Sigmoid colon (tissue), 7 donors: ENCODE results near the gene TFCP2. TPM values are rescaled to one million over a fixed set of nuclear protein-coding genes. Genes with fewer than 3 reads are reported as not detected.
A peak's percentile ranks its signal among the peaks of the same experiment; 100 is the strongest.

Experiments
- DNase-seq: peaks from one replicate; pipeline ENCODE4 v3.0.0-alpha.2; 2019
- H3K27ac ChIP-seq, 4 donors: fragments of 200-600 bp; sonication (generic); one replicate each; pipeline ENCODE4 v1.5.1; 2016 to 2019; ENCODE audit warnings: mild to moderate bottlenecking in 1 of 4
- H3K27me3 ChIP-seq, 3 donors: fragments of 200-600 bp; sonication (generic); one replicate each; pipeline ENCODE4 v1.5.1; 2019; ENCODE audit warnings: mild to moderate bottlenecking in 1 of 3
- H3K36me3 ChIP-seq, 4 donors: fragments of 200-600 bp; sonication (generic); one replicate each; pipeline ENCODE4 v1.5.1; 2016 to 2019
- H3K4me1 ChIP-seq, 4 donors: fragments of 200-600 bp; sonication (generic); one replicate each; pipeline ENCODE4 v1.5.1; 2017 to 2019
- H3K4me3 ChIP-seq, 4 donors: fragments of 200-600 bp; sonication (generic); one replicate each; pipeline ENCODE4 v1.5.1; 2017 to 2019; ENCODE audit warnings: mild to moderate bottlenecking in 2 of 4, moderate library complexity in 1 of 4
- H3K9me3 ChIP-seq, 4 donors: fragments of 200-600 bp in 3 of 4; sonication (generic) in 3 of 4; one replicate each; pipeline versions ENCODE4 v1.5.1 to v1.6.1; 2013 to 2019
- EP300 ChIP-seq, 4 donors: sonication (generic); formaldehyde crosslinking; IDR thresholded peaks; one replicate each; pipeline ENCODE4 v1.6.1; 2017; ENCODE audit warnings: antibody characterized with exemption in 4 of 4
- POLR2A ChIP-seq, 2 donors: fragments of 450-650 bp; IDR thresholded peaks; one replicate each; pipeline ENCODE4 v1.6.1; 2016; ENCODE audit warnings: antibody characterized with exemption in 2 of 2, mild to moderate bottlenecking in 2 of 2, moderate library complexity in 2 of 2
- POLR2AphosphoS5 ChIP-seq, 4 donors: sonication (generic); formaldehyde crosslinking; IDR thresholded peaks; one replicate each; pipeline ENCODE4 v1.6.1; 2017; ENCODE audit warnings: antibody characterized with exemption in 4 of 4
- WGBS, 2 donors: extraction: QIAGEN DNeasy Blood & Tissue Kit; methylation state at CpG; one replicate each; pipeline ENCODE4 v1.1.7; 2013; 5-methylcytosine and 5-hydroxymethylcytosine counted together
- intact Hi-C: fragments of 100-400 bp; cut with DNase I; formaldehyde crosslinking; loops from one replicate; pipeline ENCODE4 v1.15.1; 2023
- polyA plus RNA-seq, 3 donors: library from polyadenylated mRNA; stranded (reverse); fragments of 200-250 nt; gene quantifications; one replicate each; pipeline ENCODE4 v1.2.3, GENCODE V29; 2013
- total RNA-seq, 4 donors: library from RNA; depleted of rRNA; stranded (reverse); fragments of >200 nt; gene quantifications; one replicate each; pipeline ENCODE4 v1.1.0, GENCODE V29; 2016
- TF ChIP-seq, protein P1 (sequence below), 4 experiments: fragments of 450-650 bp in 3 of 4; fragments of 200-600 bp in 1 of 4; IDR thresholded peaks; one replicate each; pipeline ENCODE4 v1.5.1; 2016 to 2019; ENCODE audit warnings: antibody characterized with exemption in 4 of 4, mild to moderate bottlenecking in 3 of 4, moderate library complexity in 2 of 4
- donor health status: healthy with polysubstance abuse.
- donor health status: Bipolar disorder and iron deficiency.
- donor health status: healthy.

Gene TFCP2
- total and polyA plus RNA-seq, 7 donors: 10.4 to 18.1 (median 12.7) TPM

DNA sequence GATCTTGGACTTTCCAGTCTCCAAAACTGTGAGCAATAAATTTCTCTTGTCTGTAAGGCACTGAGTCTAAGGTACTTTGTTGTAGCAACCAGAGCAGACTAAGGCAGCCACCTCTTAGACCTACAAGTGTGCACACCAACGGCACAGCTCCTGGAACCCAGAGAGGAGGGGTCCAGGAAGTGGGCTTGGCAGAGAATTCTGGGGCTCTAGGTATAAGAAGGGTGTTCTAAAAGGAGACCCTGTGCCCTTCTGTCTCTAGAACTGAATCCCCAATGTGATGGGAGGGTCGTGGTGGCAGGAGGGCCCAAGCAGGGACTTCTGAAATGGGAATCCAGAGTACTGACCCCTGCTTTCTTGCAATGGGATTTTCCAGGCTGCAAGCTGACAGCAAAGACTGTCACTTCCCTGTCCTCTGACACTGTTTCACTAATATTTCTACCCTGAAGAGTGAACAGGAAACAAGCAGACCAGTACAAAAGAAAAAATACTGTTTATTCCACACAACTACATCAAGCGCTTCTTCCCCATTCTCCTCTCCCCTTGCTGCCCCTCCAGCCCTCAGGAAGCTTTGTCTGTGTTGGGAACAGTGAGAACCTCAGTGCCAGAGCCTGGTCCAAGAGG, 13.6 kb upstream of the TFCP2 start:
- Histone ChIP-seq H3K27me3 (no peaks in the 10 kb centered on the region), H3K27ac (no peak overlapping the region), H3K4me1 (no peaks in the 10 kb centered on the region), H3K4me3 (no peak overlapping the region), H3K36me3 (peaks cover 0 to 31% (median 9%) of the 10 kb centered on the region in 4 donors), H3K9me3 (no peaks in the 10 kb centered on the region)
- intact Hi-C loops: no loop called here
- DNase-seq: peak; percentile 30
- 65 to 81% methylated on average over 3 of the region's 3 CpGs for WGBS, 2 donors
- TF ChIP-seq, protein P1, sequence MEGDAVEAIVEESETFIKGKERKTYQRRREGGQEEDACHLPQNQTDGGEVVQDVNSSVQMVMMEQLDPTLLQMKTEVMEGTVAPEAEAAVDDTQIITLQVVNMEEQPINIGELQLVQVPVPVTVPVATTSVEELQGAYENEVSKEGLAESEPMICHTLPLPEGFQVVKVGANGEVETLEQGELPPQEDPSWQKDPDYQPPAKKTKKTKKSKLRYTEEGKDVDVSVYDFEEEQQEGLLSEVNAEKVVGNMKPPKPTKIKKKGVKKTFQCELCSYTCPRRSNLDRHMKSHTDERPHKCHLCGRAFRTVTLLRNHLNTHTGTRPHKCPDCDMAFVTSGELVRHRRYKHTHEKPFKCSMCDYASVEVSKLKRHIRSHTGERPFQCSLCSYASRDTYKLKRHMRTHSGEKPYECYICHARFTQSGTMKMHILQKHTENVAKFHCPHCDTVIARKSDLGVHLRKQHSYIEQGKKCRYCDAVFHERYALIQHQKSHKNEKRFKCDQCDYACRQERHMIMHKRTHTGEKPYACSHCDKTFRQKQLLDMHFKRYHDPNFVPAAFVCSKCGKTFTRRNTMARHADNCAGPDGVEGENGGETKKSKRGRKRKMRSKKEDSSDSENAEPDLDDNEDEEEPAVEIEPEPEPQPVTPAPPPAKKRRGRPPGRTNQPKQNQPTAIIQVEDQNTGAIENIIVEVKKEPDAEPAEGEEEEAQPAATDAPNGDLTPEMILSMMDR (IDR thresholded peaks at IDR 0.05): no peak
- TF ChIP-seq POLR2AphosphoS5 (IDR thresholded peaks at IDR 0.05) (no peak), EP300 (IDR thresholded peaks at IDR 0.05) (no peak), POLR2A (IDR thresholded peaks at IDR 0.05) (no peak)

DNA sequence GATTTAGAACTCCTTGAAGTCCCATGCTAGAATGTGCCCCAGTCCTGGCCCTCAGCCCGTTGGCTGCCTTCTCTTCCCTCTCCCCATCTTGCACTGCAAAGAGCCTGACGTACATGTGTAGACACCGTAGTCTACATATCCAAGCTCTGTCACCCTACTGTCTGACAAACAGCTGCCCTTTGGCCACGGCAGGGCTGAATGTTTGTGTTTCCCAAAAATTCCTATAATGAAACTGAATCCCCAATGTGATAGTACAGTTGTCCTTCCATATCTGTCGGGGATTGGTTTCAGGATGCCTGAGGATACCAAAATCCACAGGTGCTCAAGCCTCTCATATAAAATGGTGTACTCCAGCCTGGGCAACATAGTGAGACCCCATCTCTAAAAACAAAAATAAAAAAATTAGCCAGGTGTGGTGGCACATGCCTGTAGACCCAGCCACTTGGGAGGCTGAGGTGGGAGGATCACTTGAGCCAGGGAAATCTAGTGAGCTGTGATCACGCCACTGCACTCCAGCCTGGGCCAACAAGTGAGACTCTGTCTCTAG, 12.3 kb upstream of the TFCP2 start:
- Histone ChIP-seq H3K9me3 (no peaks in the 10 kb centered on the region), H3K36me3 (peaks cover 0 to 17% (median 6%) of the 10 kb centered on the region in 4 donors), H3K27me3 (no peaks in the 10 kb centered on the region), H3K27ac (no peak overlapping the region), H3K4me1 (no peaks in the 10 kb centered on the region), H3K4me3 (no peak overlapping the region)
- intact Hi-C loops: no loop called here
- TF ChIP-seq, protein P1 (IDR thresholded peaks at IDR 0.05): no peak
- no peak for TF ChIP-seq POLR2A (IDR thresholded peaks at IDR 0.05)
- no peak for TF ChIP-seq EP300 (IDR thresholded peaks at IDR 0.05)
- TF ChIP-seq POLR2AphosphoS5 (IDR thresholded peaks at IDR 0.05): no peak
- DNase-seq: no peak
- WGBS, 2 donors: 92 to 93% methylated on average over 6 of the region's 6 CpGs

DNA sequence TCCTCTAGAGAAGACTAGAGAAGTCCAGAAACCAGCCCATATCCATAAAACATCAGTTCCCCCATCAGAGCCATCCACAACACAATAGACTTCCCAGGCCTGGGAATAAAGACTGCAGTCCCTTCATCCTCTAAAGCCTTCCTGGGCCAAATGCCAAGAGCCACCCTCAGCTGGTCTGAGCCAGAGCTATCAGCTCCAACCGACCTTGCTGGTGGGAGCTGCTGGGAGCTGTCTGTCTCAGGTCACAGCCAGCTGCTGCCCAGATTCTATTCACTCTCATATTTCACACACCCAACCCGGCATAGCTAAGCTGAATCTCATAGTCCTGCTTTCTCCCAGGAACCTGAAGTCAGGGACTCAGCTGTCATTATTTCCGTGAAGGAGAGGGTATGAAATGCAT, 10.9 kb upstream of the TFCP2 start:
- intact Hi-C loops: no loop called here
- no peak overlapping the region for H3K4me3 ChIP-seq
- H3K27me3 ChIP-seq: no peaks in the 10 kb centered on the region
- TF ChIP-seq, protein P1 (IDR thresholded peaks at IDR 0.05): no peak
- no peak for TF ChIP-seq POLR2AphosphoS5 (IDR thresholded peaks at IDR 0.05)
- TF ChIP-seq EP300 (IDR thresholded peaks at IDR 0.05): no peak
- TF ChIP-seq POLR2A (IDR thresholded peaks at IDR 0.05): no peak
- H3K27ac ChIP-seq: no peak overlapping the region
- peaks cover 0 to 5% (median 0%) of the 10 kb centered on the region in 4 donors for H3K36me3 ChIP-seq
- no peaks in the 10 kb centered on the region for H3K4me1 ChIP-seq
- H3K9me3 ChIP-seq: no peaks in the 10 kb centered on the region
- WGBS, 2 donors: 28 to 57% methylated on average over 3 of the region's 3 CpGs
- DNase-seq: peak; percentile 53

DNA sequence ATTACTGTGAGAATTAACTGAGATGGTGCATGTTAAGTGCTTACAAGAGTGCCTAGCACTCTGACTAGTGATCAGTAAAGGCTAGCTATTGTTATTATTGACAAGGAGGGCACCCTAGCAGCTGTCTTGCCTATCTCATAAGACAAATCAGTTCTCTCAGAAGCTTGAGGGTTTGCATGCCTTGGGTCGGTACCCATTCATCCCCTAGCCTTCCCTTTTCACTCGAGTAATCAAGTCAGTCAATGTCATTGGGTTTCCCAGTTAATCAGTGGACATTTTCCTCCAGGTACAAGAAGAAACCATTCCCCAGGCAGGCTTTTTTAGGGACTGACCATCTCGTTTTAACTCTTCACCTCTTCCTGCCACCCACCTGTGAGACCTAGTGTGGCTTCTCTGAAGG, 10.4 kb upstream of the TFCP2 start:
- peak; percentile 5 for DNase-seq
- Histone ChIP-seq H3K9me3 (no peaks in the 10 kb centered on the region), H3K36me3 (peaks cover 0 to under 1% (median 0%) of the 10 kb centered on the region in 4 donors), H3K4me3 (no peak overlapping the region), H3K4me1 (no peaks in the 10 kb centered on the region), H3K27me3 (no peaks in the 10 kb centered on the region), H3K27ac (no peak overlapping the region)
- no peak for TF ChIP-seq EP300 (IDR thresholded peaks at IDR 0.05)
- TF ChIP-seq POLR2A (IDR thresholded peaks at IDR 0.05): no peak
- TF ChIP-seq POLR2AphosphoS5 (IDR thresholded peaks at IDR 0.05): no peak
- TF ChIP-seq, protein P1 (IDR thresholded peaks at IDR 0.05): no peak
- WGBS, 2 donors: 80 to 81% methylated on average over 3 of the region's 3 CpGs
- intact Hi-C loops: no loop called here
